ENCODE measurements around the gene COQ2. TPM values are rescaled to one million over a fixed set of nuclear protein-coding genes. Genes with fewer than 3 reads are reported as not detected.

COQ2 gene
- total and polyA plus RNA-seq, 7 donors, result 6.4 to 29.1 (median 12.4) TPM

DNA sequence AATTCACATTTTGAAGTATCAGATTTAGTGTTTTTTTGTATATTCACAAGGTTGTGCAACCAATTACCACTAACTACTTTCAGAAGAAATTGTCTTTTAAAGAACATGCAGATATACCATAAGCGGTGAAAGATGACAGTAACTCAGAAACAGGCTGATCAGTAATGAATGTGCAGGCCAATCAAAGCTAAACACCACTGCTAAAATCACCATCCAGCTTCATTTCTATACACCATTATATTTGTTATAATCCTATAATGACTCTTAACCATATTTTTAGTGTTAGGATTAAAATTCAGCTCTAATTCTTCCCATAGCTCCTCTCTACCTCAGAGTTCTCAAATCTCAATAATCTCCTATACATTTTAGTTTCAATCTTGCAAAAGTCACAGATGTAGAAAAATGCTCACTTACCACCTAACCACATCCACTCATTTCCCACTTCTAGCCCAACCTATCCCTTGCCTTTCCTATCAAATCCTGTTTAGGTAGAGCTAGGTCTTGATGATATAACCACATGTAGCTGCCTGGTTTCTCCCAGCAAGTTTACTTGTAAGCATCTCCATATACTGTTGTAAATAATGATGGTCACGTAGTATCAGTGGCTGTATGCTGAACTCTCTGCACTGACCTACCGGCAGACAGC is 16.6 kb downstream of the COQ2 start:
- intact Hi-C loops (cut with DNase I), result no loop called here
- no peak for ATAC-seq
- TF ChIP-seq CTCF (IDR thresholded peaks at IDR 0.05), result no peak
- Histone ChIP-seq H3K4me3 (no peak overlapping the region), H3K36me3 (ENCODE audit: insufficient read depth in 1 of 2, low read depth in 1 of 2) (peaks cover 4 to 95% of the 10 kb centered on the region in 2 donors), H3K4me1 (no peaks in the 10 kb centered on the region), H3K9me3 (no peaks in the 10 kb centered on the region), H3K27me3 (ENCODE audit: insufficient read depth in 3 of 3, low read length in 2 of 3) (no peaks in the 10 kb centered on the region), H3K27ac (no peak overlapping the region)
- 97 to 98% (median 98%) methylated on average over 3 of the region's 3 CpGs for WGBS, 3 donors
- no peak for DNase-seq

DNA sequence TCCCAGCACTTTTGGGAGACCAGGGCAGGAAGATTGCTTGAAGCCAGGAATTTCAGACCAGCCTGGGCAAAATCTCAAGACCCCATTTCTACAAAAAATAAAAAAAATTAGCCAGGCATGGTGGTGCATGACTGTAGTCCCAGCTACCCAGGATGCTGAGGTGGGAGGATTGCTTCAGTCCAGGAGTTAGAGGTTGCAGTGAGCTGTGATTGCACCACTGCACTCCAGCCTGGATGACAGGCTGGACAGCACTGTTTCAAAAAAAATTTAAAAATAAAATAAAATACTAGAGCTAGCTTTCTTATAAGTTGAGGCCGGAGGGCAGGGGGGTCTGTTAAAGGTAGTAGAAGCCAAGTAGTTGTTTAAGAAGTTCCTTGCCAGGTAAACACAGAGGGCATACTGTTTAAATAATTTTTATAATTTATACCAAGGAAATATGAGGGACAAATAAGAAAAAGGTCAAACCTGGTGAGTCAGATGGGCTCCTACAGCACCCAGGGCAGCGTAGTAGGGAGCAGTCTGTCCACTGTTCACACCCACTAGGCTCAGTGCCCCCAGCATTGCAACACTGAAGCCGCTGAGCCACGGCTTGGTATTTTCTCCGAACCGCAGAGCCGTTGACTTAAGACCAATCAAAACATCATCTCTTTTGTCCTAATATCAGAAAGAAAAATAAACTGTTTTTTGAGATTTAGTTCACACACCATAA is 17.3 kb downstream of the COQ2 start:
- DNase-seq, result peak in 1 of 2 donors; percentile 29
- Histone ChIP-seq H3K4me3 (no peak overlapping the region), H3K9me3 (no peaks in the 10 kb centered on the region), H3K27me3 (ENCODE audit: insufficient read depth in 3 of 3, low read length in 2 of 3) (no peaks in the 10 kb centered on the region), H3K4me1 (no peaks in the 10 kb centered on the region), H3K36me3 (ENCODE audit: insufficient read depth in 1 of 2, low read depth in 1 of 2) (peaks cover 4 to 96% of the 10 kb centered on the region in 2 donors), H3K27ac (no peak overlapping the region)
- intact Hi-C loops (cut with DNase I), result no loop called here
- no peak for ATAC-seq
- TF ChIP-seq CTCF (IDR thresholded peaks at IDR 0.05), result no peak
- WGBS, 3 donors, result 88 to 95% (median 91%) methylated on average over 7 of the region's 7 CpGs

DNA sequence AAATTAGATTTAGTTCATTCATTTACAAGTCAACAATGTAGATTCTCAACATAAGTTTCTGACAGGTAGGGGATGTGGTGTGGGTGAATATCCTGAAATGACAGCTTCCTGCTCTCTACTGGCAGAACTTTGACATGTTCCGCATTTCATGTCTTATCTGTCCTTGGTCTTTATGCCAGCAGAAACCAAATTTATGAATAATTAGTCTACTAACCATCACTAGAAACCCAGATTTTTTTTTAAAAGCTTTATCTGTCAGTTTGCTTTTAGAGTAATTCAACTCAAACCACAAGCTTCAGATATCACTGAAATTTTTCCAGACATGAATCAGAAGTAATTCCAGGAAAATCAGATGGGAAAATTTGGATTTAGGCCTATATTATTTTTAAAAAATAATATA is 17.9 kb downstream of the COQ2 start:
- intact Hi-C loops (cut with DNase I), result no loop called here
- Histone ChIP-seq H3K4me1 (no peaks in the 10 kb centered on the region), H3K36me3 (ENCODE audit: insufficient read depth in 1 of 2, low read depth in 1 of 2) (peaks cover 4 to 97% of the 10 kb centered on the region in 2 donors), H3K27ac (no peak overlapping the region), H3K9me3 (no peaks in the 10 kb centered on the region), H3K27me3 (ENCODE audit: insufficient read depth in 3 of 3, low read length in 2 of 3) (no peaks in the 10 kb centered on the region), H3K4me3 (no peak overlapping the region)
- TF ChIP-seq CTCF (IDR thresholded peaks at IDR 0.05), result no peak
- ATAC-seq, result no peak
- no peak for DNase-seq
- 89 to 95% (median 90%) methylated on average over 1 of the region's 1 CpG for WGBS, 3 donors

GRCh38 chr4:83263106-83263505 is 21.5 kb downstream of the COQ2 start:
- H3K27me3 ChIP-seq (ENCODE audit: insufficient read depth in 3 of 3, low read length in 2 of 3), result no peaks in the 10 kb centered on the region
- H3K9me3 ChIP-seq, result no peaks in the 10 kb centered on the region
- no peak for TF ChIP-seq CTCF (IDR thresholded peaks at IDR 0.05)
- intact Hi-C loops (cut with DNase I), result loop anchor here (5.0 kb wide), 2 partner anchors 191 to 801 kb away; no protein-coding TSS in a partner anchor
- ATAC-seq (no peak), DNase-seq (no peak)
- no peak overlapping the region for H3K4me3 ChIP-seq
- no peak overlapping the region for H3K27ac ChIP-seq
- H3K36me3 ChIP-seq (ENCODE audit: insufficient read depth in 1 of 2, low read depth in 1 of 2), result peaks cover 4 to 66% of the 10 kb centered on the region in 2 donors
- peaks cover 15% of the 10 kb centered on the region for H3K4me1 ChIP-seq
- WGBS, 3 donors, result 68 to 92% (median 68%) methylated on average over 1 of the region's 1 CpG

All from psoas muscle (tissue), 8 donors.